GM23248 (cell line): ENCODE results near the gene SOD1. TPM values are rescaled to one million over a fixed set of nuclear protein-coding genes. Genes with fewer than 3 reads are reported as not detected.

Source experiments
- DNase-seq: peaks from one replicate; pipeline ENCODE4 v3.0.0-alpha.2; 2015
- H2AFZ ChIP-seq: fragments of 200-600 bp; sonication (generic); 2 replicates; pipeline ENCODE4 v1.6.1; 2016; ENCODE audit warnings: antibody characterized with exemption
- H3F3A ChIP-seq: fragments of 200-600 bp; sonication (generic); 2 replicates; pipeline ENCODE4 v1.6.1; 2016; ENCODE audit warnings: mild to moderate bottlenecking, antibody characterized with exemption, mixed run types; ENCODE audit not compliant: insufficient read depth
- H3K27ac ChIP-seq: fragments of 200-600 bp; sonication (generic); 2 replicates; pipeline ENCODE4 v1.5.1; 2016; ENCODE audit warnings: mild to moderate bottlenecking
- H3K27me3 ChIP-seq: fragments of 200-600 bp; sonication (generic); replicated peaks from 2 replicates; pipeline ENCODE4 v1.6.1; 2016; ENCODE audit warnings: mild to moderate bottlenecking; ENCODE audit not compliant: insufficient read depth
- H3K36me3 ChIP-seq: fragments of 200-600 bp; sonication (generic); 2 replicates; pipeline ENCODE4 v1.6.1; 2016; ENCODE audit warnings: low read depth, mild to moderate bottlenecking
- H3K4me1 ChIP-seq: fragments of 200-600 bp; sonication (generic); 2 replicates; pipeline ENCODE4 v1.6.1; 2016; ENCODE audit warnings: mild to moderate bottlenecking; ENCODE audit not compliant: insufficient read depth
- H3K4me2 ChIP-seq: fragments of 200-600 bp; sonication (generic); one replicate; pipeline ENCODE4 v1.6.1; 2016; ENCODE audit warnings: mild to moderate bottlenecking; ENCODE audit not compliant: unreplicated experiment
- H3K4me3 ChIP-seq: fragments of 200-600 bp; sonication (generic); 2 replicates; pipeline ENCODE4 v1.5.1; 2016; ENCODE audit warnings: mild to moderate bottlenecking
- H3K79me2 ChIP-seq: fragments of 200-600 bp; sonication (generic); 2 replicates; pipeline ENCODE4 v1.6.1; 2016; ENCODE audit warnings: mild to moderate bottlenecking; ENCODE audit not compliant: insufficient read depth
- H3K9ac ChIP-seq: fragments of 200-600 bp; sonication (generic); 2 replicates; pipeline ENCODE4 v1.6.1; 2016; ENCODE audit warnings: mild to moderate bottlenecking
- H3K9me2 ChIP-seq: fragments of 200-600 bp; sonication (generic); 2 replicates; pipeline ENCODE4 v1.6.1; 2016; ENCODE audit warnings: mixed run types, mild to moderate bottlenecking, moderate library complexity; ENCODE audit not compliant: insufficient read depth
- H3K9me3 ChIP-seq: fragments of 200-600 bp; sonication (generic); one replicate; pipeline ENCODE4 v1.6.1; 2017; ENCODE audit warnings: low read depth
- H4K20me1 ChIP-seq: fragments of 200-600 bp; sonication (generic); 2 replicates; pipeline ENCODE4 v1.6.0; 2016; ENCODE audit not compliant: insufficient read depth
- EZH2 ChIP-seq: fragments of 200-600 bp; sonication (generic); IDR thresholded peaks from 2 replicates; pipeline ENCODE4 v1.6.1; 2018; ENCODE audit warnings: antibody characterized with exemption, mild to moderate bottlenecking; ENCODE audit not compliant: insufficient read depth, poor library complexity, severe bottlenecking
- EZH2phosphoT487 ChIP-seq: fragments of 200-600 bp; sonication (generic); IDR thresholded peaks from 2 replicates; pipeline ENCODE4 v1.6.1; 2018; ENCODE audit warnings: antibody characterized with exemption, moderate library complexity, mild to moderate bottlenecking, low read depth; ENCODE audit not compliant: insufficient read depth
- WGBS, 2 experiments: methylation state at CpG; one replicate each; pipeline ENCODE4 v1.1.6; 2015 to 2017; ENCODE audit warnings: low lambda C conversion rate in 2 of 2, low coverage in 1 of 2; ENCODE audit errors: missing lambda C conversion rate in 2 of 2; 5-methylcytosine and 5-hydroxymethylcytosine counted together
- in situ Hi-C: fragments of 300-500 bp; cut with MboI; formaldehyde crosslinking; loops from 2 replicates; pipeline ENCODE4 v1.15.0; 2020
- polyA plus RNA-seq: library from polyadenylated mRNA; unstranded; fragments of >200 nt; fragmentation: Nextera tagmentation; extraction: Ambion mirVana; gene quantifications from 2 replicates; pipeline ENCODE4 v1.2.1, GENCODE V29; 2016
- total RNA-seq: library from RNA; depleted of rRNA; stranded (reverse); fragments of >200 nt; shearing (Covaris generic); gene quantifications from 2 replicates; pipeline ENCODE4 v1.2.3, GENCODE V29; 2014

The SOD1 gene
- total and polyA plus RNA-seq, 2 experiments from 2014 or later, result 185 to 350 TPM

DNA sequence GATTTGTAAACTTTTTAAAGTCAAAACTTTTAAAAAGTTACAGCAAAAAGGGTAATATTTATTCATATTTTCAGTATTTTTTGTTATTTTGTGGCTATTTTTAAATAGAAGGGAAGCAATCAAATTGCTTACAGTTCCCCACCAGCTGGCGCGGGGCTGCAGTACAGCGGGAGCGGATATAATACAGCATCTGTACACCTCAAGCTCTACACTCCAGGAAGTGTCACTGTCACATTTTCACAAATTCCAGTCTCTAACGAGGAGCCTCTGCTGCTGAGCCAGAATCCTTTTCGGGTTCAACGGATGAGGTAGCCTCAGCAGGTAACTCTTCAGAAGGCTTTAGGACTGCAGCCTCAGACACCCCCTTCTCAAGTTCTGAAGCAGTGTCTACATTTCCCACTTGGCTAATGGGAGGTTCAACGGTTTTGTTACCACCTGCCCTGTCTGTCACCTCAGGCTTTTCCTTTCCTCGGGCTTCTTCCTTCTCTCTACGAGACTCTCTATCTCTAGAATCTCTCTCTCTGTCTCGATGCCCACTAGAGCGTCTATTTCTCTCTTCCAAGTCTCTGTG is 11.7 kb downstream of the SOD1 start:
- Histone ChIP-seq H3K4me1 (no peaks in the 10 kb centered on the region), H3K36me3 (peaks cover 41% of the 10 kb centered on the region), H2AFZ (no peak overlapping the region), H3K27me3 (no peaks in the 10 kb centered on the region), H3K79me2 (peaks cover 16% of the 10 kb centered on the region), H3K4me3 (no peak overlapping the region), H3K9me3 (no peaks in the 10 kb centered on the region), H3K9ac (no peak overlapping the region), H4K20me1 (no peaks in the 10 kb centered on the region), H3K4me2 (no peak overlapping the region), H3F3A (peaks cover 45% of the 10 kb centered on the region), H3K27ac (no peak overlapping the region), H3K9me2 (no peaks in the 10 kb centered on the region)
- in situ Hi-C loops, result no loop called here
- TF ChIP-seq EZH2 (no peak), EZH2phosphoT487 (no peak)
- DNase-seq, result no peak
- WGBS, 2 experiments, result 79 to 84% methylated on average over 12 of the region's 12 CpGs

- Histone ChIP-seq H3K27ac (no peak overlapping the region), H4K20me1 (no peaks in the 10 kb centered on the region), H3K4me3 (no peak overlapping the region), H3K4me1 (no peaks in the 10 kb centered on the region), H3K27me3 (no peaks in the 10 kb centered on the region), H3K4me2 (no peak overlapping the region), H3K36me3 (peaks cover 34% of the 10 kb centered on the region), H3F3A (peaks cover 39% of the 10 kb centered on the region), H3K9ac (no peak overlapping the region), H3K9me3 (no peaks in the 10 kb centered on the region), H3K9me2 (no peaks in the 10 kb centered on the region), H3K79me2 (peaks cover 9% of the 10 kb centered on the region), H2AFZ (no peak overlapping the region)
- WGBS, 2 experiments, result 99% methylated on average over 17 of the region's 17 CpGs
- no peak for TF ChIP-seq EZH2
- TF ChIP-seq EZH2phosphoT487, result no peak
- in situ Hi-C loops, result no loop called here
- no peak for DNase-seq
Observed at GRCh38 chr21:31671931-31672330, 12.4 kb downstream of the SOD1 start.

GRCh38 chr21:31673321-31673912 is 13.9 kb downstream of the SOD1 start:
- H3K9me3 ChIP-seq, result no peaks in the 10 kb centered on the region
- in situ Hi-C loops, result no loop called here
- WGBS, 2 experiments, result 94 to 96% methylated on average over 3 of the region's 3 CpGs

GRCh38 chr21:31675318-31675717 is 15.8 kb downstream of the SOD1 start:
- no peak overlapping the region for H3K4me3 ChIP-seq
- H3K36me3 ChIP-seq, result peaks cover 16% of the 10 kb centered on the region

More at GRCh38 chr21:31673321-31673912, 13.9 kb downstream of the SOD1 start:
- H2AFZ ChIP-seq, result no peak overlapping the region
- DNase-seq, result no peak
- no peak overlapping the region for H3K4me3 ChIP-seq
- H3K9me2 ChIP-seq, result no peaks in the 10 kb centered on the region
- no peaks in the 10 kb centered on the region for H4K20me1 ChIP-seq
- no peak overlapping the region for H3K4me2 ChIP-seq
- H3K79me2 ChIP-seq, result peaks cover 4% of the 10 kb centered on the region; the same call in 1 of the 2 replicates
- no peak overlapping the region for H3K9ac ChIP-seq
- peaks cover 19% of the 10 kb centered on the region for H3K36me3 ChIP-seq
- H3K27ac ChIP-seq, result no peak overlapping the region
- TF ChIP-seq EZH2phosphoT487 (no peak), EZH2 (no peak)
- no peaks in the 10 kb centered on the region for H3K27me3 ChIP-seq
- no peaks in the 10 kb centered on the region for H3K4me1 ChIP-seq
- H3F3A ChIP-seq, result peaks cover 25% of the 10 kb centered on the region

More at GRCh38 chr21:31675318-31675717, 15.8 kb downstream of the SOD1 start:
- Histone ChIP-seq H3K27me3 (no peaks in the 10 kb centered on the region), H3K9me3 (no peaks in the 10 kb centered on the region), H4K20me1 (0 out of 2 replicates have a peak, but pooled peaks cover 2% of the 10 kb centered on the region), H3K9ac (no peak overlapping the region), H2AFZ (no peak overlapping the region), H3K4me2 (no peak overlapping the region), H3F3A (peaks cover 8% of the 10 kb centered on the region; the same call in 1 of the 2 replicates), H3K4me1 (no peaks in the 10 kb centered on the region), H3K27ac (no peak overlapping the region), H3K9me2 (no peaks in the 10 kb centered on the region), H3K79me2 (peaks cover 19% of the 10 kb centered on the region)
- in situ Hi-C loops, result no loop called here
- whole genome bisulfite sequencing, 2 experiments, result 89 to 91% methylated on average over 7 of the region's 7 CpGs
- TF ChIP-seq EZH2 (no peak), EZH2phosphoT487 (no peak)
- no peak for DNase-seq
